ENCODE data around the gene KPNB1.

KPNB1 gene

GRCh38 chr17:47649153-47649971, at the start of gene KPNB1:
Gene KPNB1 (plus strand): TSS chr17:47649919. CDS start chr17:47650245, 326 bp downstream.
- ATAC-seq (peak; percentile 88), DNase-seq (peak; percentile 99 to 100)
- Mint-ChIP-seq H3K4me1 (peaks cover 50% of the 10 kb centered on the region), H3K27me3 (no peaks in the 10 kb centered on the region), H3K27ac (peak within 1 kb of the TSS; percentile 98 to 99), H3K9me3 (no peaks in the 10 kb centered on the region), H3K4me3 (peak within 1 kb of the TSS; percentile 91 to 96)

- DNase-seq (no peak), ATAC-seq (no peak)
- H3K27me3 Mint-ChIP-seq = no peaks in the 10 kb centered on the region
- no peaks in the 10 kb centered on the region for H3K9me3 Mint-ChIP-seq
- H3K4me1 Mint-ChIP-seq = no peaks in the 10 kb centered on the region
- H3K4me3 Mint-ChIP-seq = no peak overlapping the region
- H3K27ac Mint-ChIP-seq = peak overlapping the region in 1 of 2 donors; percentile 24
Observed at GRCh38 chr17:47603830-47604597, 45.7 kb upstream of the KPNB1 start.

- DNase-seq = no peak
- Mint-ChIP-seq H3K27me3 (no peaks in the 10 kb centered on the region), H3K4me1 (no peaks in the 10 kb centered on the region), H3K4me3 (no peak overlapping the region), H3K9me3 (no peaks in the 10 kb centered on the region), H3K27ac (peak overlapping the region in 1 of 2 donors; percentile 27)
- ATAC-seq = no peak
Observed at GRCh38 chr17:47604598-47604927, 45.2 kb upstream of the KPNB1 start.

GRCh38 chr17:47605011-47605410, 44.7 kb upstream of the KPNB1 start:
- ATAC-seq (no peak), DNase-seq (no peak)
- H3K4me3 Mint-ChIP-seq = no peak overlapping the region
- no peaks in the 10 kb centered on the region for H3K27me3 Mint-ChIP-seq
- no peak overlapping the region for H3K27ac Mint-ChIP-seq
- H3K4me1 Mint-ChIP-seq = peaks cover 2% of the 10 kb centered on the region
- no peaks in the 10 kb centered on the region for H3K9me3 Mint-ChIP-seq

GRCh38 chr17:47607481-47607880, 42.2 kb upstream of the KPNB1 start:
- Mint-ChIP-seq H3K27me3 (no peaks in the 10 kb centered on the region), H3K4me1 (peaks cover 8% of the 10 kb centered on the region), H3K9me3 (no peaks in the 10 kb centered on the region), H3K4me3 (no peak overlapping the region), H3K27ac (peak overlapping the region in 1 of 2 donors; percentile 7)
- DNase-seq = no peak
- no peak for ATAC-seq

- Mint-ChIP-seq H3K9me3 (no peaks in the 10 kb centered on the region), H3K4me1 (peaks cover 8% of the 10 kb centered on the region), H3K27me3 (no peaks in the 10 kb centered on the region), H3K27ac (no peak overlapping the region), H3K4me3 (no peak overlapping the region)
- no peak for DNase-seq
- no peak for ATAC-seq
Observed at GRCh38 chr17:47611372-47612350, 38.1 kb upstream of the KPNB1 start.

GRCh38 chr17:47615766-47616424, 33.8 kb upstream of the KPNB1 start:
- no peaks in the 10 kb centered on the region for H3K9me3 Mint-ChIP-seq
- H3K27me3 Mint-ChIP-seq = no peaks in the 10 kb centered on the region
- H3K27ac Mint-ChIP-seq = no peak overlapping the region
- H3K4me1 Mint-ChIP-seq = peaks cover 25% of the 10 kb centered on the region
- no peak for ATAC-seq
- peak in 1 of 2 donors; percentile 7 for DNase-seq
- H3K4me3 Mint-ChIP-seq = no peak overlapping the region

- no peaks in the 10 kb centered on the region for H3K9me3 Mint-ChIP-seq
- no peaks in the 10 kb centered on the region for H3K27me3 Mint-ChIP-seq
- ATAC-seq (no peak), DNase-seq (no peak)
- peaks cover 33% of the 10 kb centered on the region for H3K4me1 Mint-ChIP-seq
- H3K4me3 Mint-ChIP-seq = no peak overlapping the region
- peak overlapping the region in 1 of 2 donors; percentile 9 for H3K27ac Mint-ChIP-seq
Observed at GRCh38 chr17:47618410-47618809, 31.3 kb upstream of the KPNB1 start.

- no peaks in the 10 kb centered on the region for H3K9me3 Mint-ChIP-seq
- H3K4me3 Mint-ChIP-seq = peak overlapping the region; percentile 25 to 51
- no peaks in the 10 kb centered on the region for H3K27me3 Mint-ChIP-seq
- DNase-seq (peak in 1 of 2 donors; percentile 2), ATAC-seq (peak; percentile 97)
- peaks cover 33% of the 10 kb centered on the region for H3K4me1 Mint-ChIP-seq
- peak overlapping the region; percentile 78 to 93 for H3K27ac Mint-ChIP-seq
Observed at GRCh38 chr17:47620503-47621245, 29.0 kb upstream of the KPNB1 start.

GRCh38 chr17:47621293-47622179, 28.2 kb upstream of the KPNB1 start:
- peaks cover 33% of the 10 kb centered on the region for H3K4me1 Mint-ChIP-seq
- no peak overlapping the region for H3K4me3 Mint-ChIP-seq
- H3K27me3 Mint-ChIP-seq = no peaks in the 10 kb centered on the region
- H3K27ac Mint-ChIP-seq = peak overlapping the region; percentile 78 to 93
- H3K9me3 Mint-ChIP-seq = no peaks in the 10 kb centered on the region
- DNase-seq = no peak
- ATAC-seq = no peak

- DNase-seq (no peak), ATAC-seq (no peak)
- H3K4me1 Mint-ChIP-seq = peaks cover 33% of the 10 kb centered on the region
- H3K27me3 Mint-ChIP-seq = no peaks in the 10 kb centered on the region
- H3K9me3 Mint-ChIP-seq = no peaks in the 10 kb centered on the region
- no peak overlapping the region for H3K27ac Mint-ChIP-seq
- H3K4me3 Mint-ChIP-seq = no peak overlapping the region
Observed at GRCh38 chr17:47622180-47622549, 27.6 kb upstream of the KPNB1 start.

GRCh38 chr17:47624727-47625068, 25.0 kb upstream of the KPNB1 start:
- Mint-ChIP-seq H3K27me3 (no peaks in the 10 kb centered on the region), H3K9me3 (no peaks in the 10 kb centered on the region), H3K4me3 (no peak overlapping the region), H3K4me1 (peaks cover 20% of the 10 kb centered on the region), H3K27ac (peak overlapping the region in 1 of 2 donors; percentile 34)
- no peak for ATAC-seq
- DNase-seq = no peak

GRCh38 chr17:47628014-47628566, 21.6 kb upstream of the KPNB1 start:
- ATAC-seq (no peak), DNase-seq (no peak)
- Mint-ChIP-seq H3K27ac (no peak overlapping the region), H3K4me3 (no peak overlapping the region), H3K9me3 (no peaks in the 10 kb centered on the region), H3K4me1 (no peaks in the 10 kb centered on the region), H3K27me3 (no peaks in the 10 kb centered on the region)
